ENCODE results near the gene MXI1. TPM values are rescaled to one million over a fixed set of nuclear protein-coding genes. Genes with fewer than 3 reads are reported as not detected.

Gene MXI1
- total and polyA plus RNA-seq, 2 of the 4 experiments (the other 2 are of a cell fraction) = 7.2 to 11.8 TPM

- CTCF ChIA-PET = interaction anchor here (1.0 kb wide), 1 partner anchor 9 kb away, joined by 3 read pairs; no protein-coding TSS in a partner anchor
- TF ChIP-seq CEBPB (IDR thresholded peaks at IDR 0.05; ENCODE audit: low read depth, low read length) (no peak), RFX5 (IDR thresholded peaks at IDR 0.05; ENCODE audit: low read depth, low read length) (no peak), BHLHE40 (IDR thresholded peaks at IDR 0.05; ENCODE audit: low read depth, low read length) (no peak), USF2 (IDR thresholded peaks at IDR 0.05; ENCODE audit: low read depth, low read length) (no peak), FOS (IDR thresholded peaks at IDR 0.05; ENCODE audit: low read depth, low read length) (no peak), NFE2L2 (IDR thresholded peaks at IDR 0.05; ENCODE audit: low read depth, low read length) (no peak), MAFK (IDR thresholded peaks at IDR 0.05; ENCODE audit: low read depth, low read length) (no peak), MAZ (IDR thresholded peaks at IDR 0.05; ENCODE audit: borderline replicate concordance, low read depth, low read length) (no peak), SMC3 (IDR thresholded peaks at IDR 0.05; ENCODE audit: low read depth, low read length) (no peak), POLR2A (IDR thresholded peaks at IDR 0.05; ENCODE audit: low read depth, low read length) (no peak), MXI1 (IDR thresholded peaks at IDR 0.05; ENCODE audit: borderline replicate concordance, low read depth, low read length) (no peak)
These were observed 55.8 kb downstream of the MXI1 start for GRCh38 chr10:110263164-110263563.

More at GRCh38 chr10:110263164-110263563, 55.8 kb downstream of the MXI1 start:
- DNase-seq = no peak
- H3K23ac ChIP-seq (ENCODE audit: low read depth, low read length) = no peak overlapping the region
- no peak overlapping the region for H2BK120ac ChIP-seq (ENCODE audit: low read depth, low read length)
- H3K9ac ChIP-seq (ENCODE audit: low read depth, low read length) = no peak overlapping the region
- no peak overlapping the region for H3K18ac ChIP-seq (ENCODE audit: low read depth, low read length)
- H2AK5ac ChIP-seq (ENCODE audit: low read depth, low read length) = no peak overlapping the region
- no peak overlapping the region for H2AFZ ChIP-seq (replicated peaks; ENCODE audit: low read length, poor library complexity)
- H3K9me1 ChIP-seq (ENCODE audit: insufficient read depth, low read length) = no peaks in the 10 kb centered on the region
- in situ Hi-C loops (cut with MboI; ENCODE audit: low sequenced_read_pairs) = no loop called here
- BruUV-seq (replicated peaks) = no TSS peak
- dilution Hi-C loops (cut with HindIII; ENCODE audit: low sequenced_read_pairs, unreplicated experiment) = no loop called here
- no peak overlapping the region for H3K4ac ChIP-seq (ENCODE audit: low read depth, low read length)
- H3K79me1 ChIP-seq (ENCODE audit: low read depth in 1 of 2, low read length in 2 of 2) = no peaks in the 10 kb centered on the region
- H3K9me3 ChIP-seq (ENCODE audit: control insufficient read depth, insufficient read depth, low read length) = no peaks in the 10 kb centered on the region
- H3K27me3 ChIP-seq (ENCODE audit: control insufficient read depth, insufficient read depth, low read length) = no peaks in the 10 kb centered on the region
- H3K4me2 ChIP-seq (ENCODE audit: low read depth, low read length) = no peak overlapping the region
- no peak overlapping the region for H4K5ac ChIP-seq (ENCODE audit: low read depth, low read length)
- no peak overlapping the region for H2BK20ac ChIP-seq (ENCODE audit: low read depth, low read length)
- H3K4me3 ChIP-seq (ENCODE audit: insufficient read depth, low read depth, low read length) = no peak overlapping the region
- no peaks in the 10 kb centered on the region for H4K20me1 ChIP-seq (ENCODE audit: insufficient read depth, low read length)
- intact Hi-C loops (cut with micrococcal nuclease) = no loop called here
- H2BK5ac ChIP-seq (ENCODE audit: low read depth, low read length, poor library complexity, severe bottlenecking) = no peak overlapping the region
- no peaks in the 10 kb centered on the region for H3K36me3 ChIP-seq (ENCODE audit: control insufficient read depth, insufficient read depth, low read length)
- H4K91ac ChIP-seq (ENCODE audit: insufficient read depth, low read depth, low read length) = no peak overlapping the region
- H3K56ac ChIP-seq (ENCODE audit: extremely low read depth, insufficient read depth, low read length) = no peak overlapping the region
- no peak overlapping the region for H3K27ac ChIP-seq (ENCODE audit: insufficient read depth, low read length)
- ATAC-seq (ENCODE audit: low read depth) = no peak
- no peak overlapping the region for H4K8ac ChIP-seq (ENCODE audit: low read depth in 2 of 2, low read length in 2 of 2)
- no CpG with 5 or more reads among the region's 1 CpG for WGBS, 2 experiments (ENCODE audit: extremely low coverage in 2 of 2, insufficient read length in 1 of 2)
- no peak overlapping the region for H2AK9ac ChIP-seq (replicated peaks; ENCODE audit: low read depth, low read length, poor library complexity)
- H3K14ac ChIP-seq (replicated peaks; ENCODE audit: low read depth, low read length) = no peak overlapping the region
- H3K4me1 ChIP-seq (ENCODE audit: control insufficient read depth, insufficient read depth, low read length) = no peaks in the 10 kb centered on the region; the same call in 1 of the 2 replicates
- no peak overlapping the region for H2BK15ac ChIP-seq (ENCODE audit: low read depth, low read length)
- POLR2A ChIA-PET (ENCODE audit: unreplicated experiment) = no interaction called here
